Esophagus squamous epithelium (tissue), 4 donors: ENCODE results near the gene ENTPD3.

Experiments
- POLR2A ChIP-seq, 4 donors: fragments of 450-650 bp; IDR thresholded peaks; one replicate each; pipeline ENCODE4 v1.6.1; 2017; ENCODE audit warnings: antibody characterized with exemption in 4 of 4, mild to moderate bottlenecking in 4 of 4, moderate library complexity in 3 of 4
- TF ChIP-seq, protein P1 (sequence below), 6 experiments: fragments of 450-650 bp in 4 of 6; fragments of 200-600 bp in 2 of 6; sonication (generic) in 2 of 6; IDR thresholded peaks; one replicate each; pipeline ENCODE4 v1.5.1; 2016 to 2019; ENCODE audit warnings: antibody characterized with exemption in 6 of 6, mild to moderate bottlenecking in 4 of 6, moderate library complexity in 4 of 6

DNA sequence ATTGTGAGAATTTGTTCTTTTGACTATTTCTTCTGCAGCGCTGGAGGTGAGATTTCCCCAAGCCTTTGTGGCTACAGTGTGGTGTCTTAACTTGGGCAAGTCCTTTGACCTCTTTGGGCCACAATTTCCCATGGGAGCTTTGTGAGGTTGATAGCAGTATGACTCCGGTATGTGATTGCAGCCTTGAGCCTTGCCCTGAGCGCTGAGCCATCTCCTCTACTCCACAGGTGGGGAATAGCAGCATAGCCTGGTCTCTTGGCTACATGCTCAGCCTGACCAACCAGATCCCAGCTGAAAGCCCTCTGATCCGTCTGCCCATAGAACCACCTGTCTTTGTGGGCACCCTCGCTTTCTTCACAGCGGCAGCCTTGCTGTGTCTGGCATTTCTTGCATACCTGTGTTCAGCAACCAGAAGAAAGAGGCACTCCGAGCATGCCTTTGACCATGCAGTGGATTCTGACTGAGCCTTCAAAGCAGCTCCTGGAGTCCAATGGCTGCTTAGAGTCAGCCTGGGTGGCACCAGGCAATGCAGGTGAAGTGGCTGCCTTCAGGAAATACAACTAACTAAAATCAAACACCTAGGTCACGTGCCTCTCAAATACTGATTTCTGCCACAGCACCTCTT, 40.2 kb downstream of the ENTPD3 start:
- TF ChIP-seq, protein P1, sequence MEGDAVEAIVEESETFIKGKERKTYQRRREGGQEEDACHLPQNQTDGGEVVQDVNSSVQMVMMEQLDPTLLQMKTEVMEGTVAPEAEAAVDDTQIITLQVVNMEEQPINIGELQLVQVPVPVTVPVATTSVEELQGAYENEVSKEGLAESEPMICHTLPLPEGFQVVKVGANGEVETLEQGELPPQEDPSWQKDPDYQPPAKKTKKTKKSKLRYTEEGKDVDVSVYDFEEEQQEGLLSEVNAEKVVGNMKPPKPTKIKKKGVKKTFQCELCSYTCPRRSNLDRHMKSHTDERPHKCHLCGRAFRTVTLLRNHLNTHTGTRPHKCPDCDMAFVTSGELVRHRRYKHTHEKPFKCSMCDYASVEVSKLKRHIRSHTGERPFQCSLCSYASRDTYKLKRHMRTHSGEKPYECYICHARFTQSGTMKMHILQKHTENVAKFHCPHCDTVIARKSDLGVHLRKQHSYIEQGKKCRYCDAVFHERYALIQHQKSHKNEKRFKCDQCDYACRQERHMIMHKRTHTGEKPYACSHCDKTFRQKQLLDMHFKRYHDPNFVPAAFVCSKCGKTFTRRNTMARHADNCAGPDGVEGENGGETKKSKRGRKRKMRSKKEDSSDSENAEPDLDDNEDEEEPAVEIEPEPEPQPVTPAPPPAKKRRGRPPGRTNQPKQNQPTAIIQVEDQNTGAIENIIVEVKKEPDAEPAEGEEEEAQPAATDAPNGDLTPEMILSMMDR (IDR thresholded peaks at IDR 0.05), result no peak
- TF ChIP-seq POLR2A (IDR thresholded peaks at IDR 0.05), result no peak
